ENCODE data around the gene NSD2. TPM values are rescaled to one million over a fixed set of nuclear protein-coding genes. Genes with fewer than 3 reads are reported as not detected.

The NSD2 gene
- total and polyA plus RNA-seq, 2 donors (not counting 1 experiment from before 2014, with no cell fraction given) = 26.6 to 68.4 TPM

- Histone ChIP-seq H3K27ac (ENCODE audit: insufficient read depth, low read length) (no peak overlapping the region), H3K79me2 (ENCODE audit: control insufficient read depth, insufficient read depth, low read length) (peaks cover 2% of the 10 kb centered on the region)
Measured at GRCh38 chr4:1952719-1953118, 81.5 kb downstream of the NSD2 start.

GRCh38 chr4:1953335-1953734, 82.1 kb downstream of the NSD2 start:
- Histone ChIP-seq H3K36me3 (ENCODE audit: control insufficient read depth, insufficient read depth, low read length) (peaks cover 32% of the 10 kb centered on the region), H3K9ac (ENCODE audit: insufficient read depth, low read length) (no peak overlapping the region), H3K4me1 (ENCODE audit: control insufficient read depth, extremely low read depth, insufficient read depth, low read length) (no peaks in the 10 kb centered on the region), H3K9me3 (ENCODE audit: control insufficient read depth, insufficient read depth, low read depth, low read length) (no peaks in the 10 kb centered on the region), H3K79me2 (ENCODE audit: control insufficient read depth, insufficient read depth, low read length) (peaks cover 2% of the 10 kb centered on the region), H4K20me1 (ENCODE audit: control insufficient read depth, extremely low read depth, insufficient read depth, low read length) (no peaks in the 10 kb centered on the region), H3K4me2 (ENCODE audit: extremely low read depth, insufficient read depth, low read length) (no peak overlapping the region), H3K27ac (ENCODE audit: insufficient read depth, low read length) (no peak overlapping the region), H3K4me3 (replicated peaks in 1 of 4; ENCODE audit: control extremely low read depth in 1 of 4, insufficient read depth in 1 of 4, low read depth in 3 of 4, low read length in 4 of 4) (no peak overlapping the region), H3K27me3 (ENCODE audit: control insufficient read depth, insufficient read depth, low read length) (no peaks in the 10 kb centered on the region), H2AFZ (ENCODE audit: low read length) (no peak overlapping the region)
- no peak for TF ChIP-seq CTCF (conservative IDR thresholded peaks at IDR 0.05 in 1 of 2, IDR thresholded peaks at IDR 0.05 in 1 of 2; ENCODE audit: low read depth in 1 of 2, low read length in 2 of 2)
- DNase-seq (ENCODE audit: low read depth in 2 of 2) = no peak

More at GRCh38 chr4:1952719-1953118, 81.5 kb downstream of the NSD2 start:
- Histone ChIP-seq H3K9me3 (ENCODE audit: control insufficient read depth, insufficient read depth, low read depth, low read length) (no peaks in the 10 kb centered on the region), H3K9ac (ENCODE audit: insufficient read depth, low read length) (no peak overlapping the region), H3K4me2 (ENCODE audit: extremely low read depth, insufficient read depth, low read length) (no peak overlapping the region), H3K36me3 (ENCODE audit: control insufficient read depth, insufficient read depth, low read length) (peaks cover 28% of the 10 kb centered on the region), H3K4me3 (replicated peaks in 1 of 4; ENCODE audit: control extremely low read depth in 1 of 4, insufficient read depth in 1 of 4, low read depth in 3 of 4, low read length in 4 of 4) (no peak overlapping the region), H4K20me1 (ENCODE audit: control insufficient read depth, extremely low read depth, insufficient read depth, low read length) (no peaks in the 10 kb centered on the region), H2AFZ (ENCODE audit: low read length) (no peak overlapping the region), H3K27me3 (ENCODE audit: control insufficient read depth, insufficient read depth, low read length) (no peaks in the 10 kb centered on the region), H3K4me1 (ENCODE audit: control insufficient read depth, extremely low read depth, insufficient read depth, low read length) (no peaks in the 10 kb centered on the region)
- DNase-seq (ENCODE audit: low read depth in 2 of 2) = no peak
- TF ChIP-seq EZH2 (IDR thresholded peaks at IDR 0.05; ENCODE audit: low read length, missing control alignments) (no peak), CTCF (conservative IDR thresholded peaks at IDR 0.05 in 1 of 2, IDR thresholded peaks at IDR 0.05 in 1 of 2; ENCODE audit: low read depth in 1 of 2, low read length in 2 of 2) (no peak)

- Histone ChIP-seq H3K27ac (ENCODE audit: insufficient read depth, low read length) (no peak overlapping the region), H3K4me3 (replicated peaks in 1 of 4; ENCODE audit: control extremely low read depth in 1 of 4, insufficient read depth in 1 of 4, low read depth in 3 of 4, low read length in 4 of 4) (no peak overlapping the region), H3K4me1 (ENCODE audit: control insufficient read depth, extremely low read depth, insufficient read depth, low read length) (no peaks in the 10 kb centered on the region), H2AFZ (ENCODE audit: low read length) (no peak overlapping the region), H3K9ac (ENCODE audit: insufficient read depth, low read length) (no peak overlapping the region), H3K4me2 (ENCODE audit: extremely low read depth, insufficient read depth, low read length) (no peak overlapping the region), H3K9me3 (ENCODE audit: control insufficient read depth, insufficient read depth, low read depth, low read length) (no peaks in the 10 kb centered on the region), H4K20me1 (ENCODE audit: control insufficient read depth, extremely low read depth, insufficient read depth, low read length) (no peaks in the 10 kb centered on the region), H3K36me3 (ENCODE audit: control insufficient read depth, insufficient read depth, low read length) (peaks cover 43% of the 10 kb centered on the region), H3K27me3 (ENCODE audit: control insufficient read depth, insufficient read depth, low read length) (no peaks in the 10 kb centered on the region), H3K79me2 (ENCODE audit: control insufficient read depth, insufficient read depth, low read length) (peaks cover 5% of the 10 kb centered on the region)
- TF ChIP-seq EZH2 (IDR thresholded peaks at IDR 0.05; ENCODE audit: low read length, missing control alignments) = no peak
- TF ChIP-seq CTCF (conservative IDR thresholded peaks at IDR 0.05 in 1 of 2, IDR thresholded peaks at IDR 0.05 in 1 of 2; ENCODE audit: low read depth in 1 of 2, low read length in 2 of 2) = no peak
- DNase-seq (ENCODE audit: low read depth in 2 of 2) = no peak
Measured at GRCh38 chr4:1956631-1957030, 85.4 kb downstream of the NSD2 start.

Measured in fibroblast of lung (primary cell).